HG02798 (cell line): ENCODE measurements around the gene TTLL11.

Source experiments
- ATAC-seq: cut with Tn5 transposase; IDR thresholded peaks from one replicate; pipeline ENCODE4 v1.9.1; 2021; ENCODE audit warnings: mild to moderate bottlenecking; ENCODE audit not compliant: unreplicated experiment, poor library complexity

TTLL11 gene

DNA sequence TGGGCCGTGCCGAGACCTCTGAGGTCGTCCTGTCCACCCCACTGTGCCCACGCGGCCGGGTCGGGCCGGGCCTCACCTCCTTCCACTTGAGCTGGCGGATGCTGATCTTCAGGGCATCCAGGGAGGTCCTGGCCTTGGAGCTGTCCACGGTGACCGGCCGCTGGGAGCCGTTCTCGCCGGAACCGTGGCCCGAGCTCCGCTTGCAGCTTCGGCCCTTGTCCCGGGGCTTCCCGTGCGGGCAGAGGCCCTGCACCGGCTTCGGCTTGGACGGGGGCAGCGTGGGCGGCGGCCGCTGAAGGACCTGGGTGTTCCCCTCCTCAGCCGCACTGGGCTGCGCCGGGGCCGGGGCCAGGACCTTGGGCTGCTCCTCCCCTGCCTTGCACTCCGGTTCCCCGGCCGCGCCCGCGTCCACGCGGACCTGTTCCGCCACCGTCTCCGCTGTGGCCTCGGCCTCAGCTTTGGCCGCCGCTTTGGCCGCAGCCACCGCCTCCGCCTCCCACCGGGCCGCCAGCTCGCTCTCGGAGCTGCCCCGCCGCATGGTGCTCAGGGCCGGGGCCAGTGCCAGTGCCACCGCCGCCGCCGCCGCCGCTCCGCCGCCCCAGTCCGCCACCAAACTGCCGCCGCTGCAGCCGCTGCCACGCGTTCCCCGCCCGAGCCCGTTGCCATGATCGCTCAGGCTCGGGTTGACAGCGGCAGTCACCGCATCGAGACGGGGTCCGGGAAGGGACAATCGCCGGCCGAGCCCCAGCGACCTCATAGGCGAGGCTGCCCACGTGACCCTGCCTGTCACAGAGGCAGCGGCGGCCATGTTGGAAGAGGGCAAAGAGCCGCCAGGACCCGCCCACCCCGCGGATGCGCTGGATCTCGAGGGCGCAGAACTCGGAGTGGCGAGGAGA lies at the start of gene TTLL11:
TSS of gene TTLL11 (minus strand) at position 698 of the 896 bp plus-strand sequence. CDS start at position 538, 160 bp downstream.
- peak; percentile 94 for ATAC-seq

DNA sequence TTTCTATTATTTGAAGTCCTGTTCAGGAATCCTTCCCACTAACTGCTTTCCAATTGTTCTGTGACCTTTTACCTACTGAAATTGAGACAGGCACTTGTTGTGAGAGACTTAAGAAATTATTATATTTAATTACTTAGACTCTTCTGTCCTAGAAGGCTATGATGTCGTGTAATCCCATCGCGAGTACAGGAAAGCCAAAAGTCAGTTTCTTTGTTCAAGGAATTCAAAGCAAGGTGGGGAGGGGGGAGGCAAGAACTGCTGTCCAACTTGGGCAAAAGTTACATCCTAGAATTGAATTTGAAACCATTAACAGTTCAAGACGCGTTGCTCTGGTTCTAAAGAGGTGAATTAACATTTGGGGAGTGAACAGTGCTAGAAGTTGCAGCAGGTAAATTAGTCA lies 48.6 kb upstream of the TTLL11 start:
- no peak for ATAC-seq

- no peak for ATAC-seq
Observed at GRCh38 chr9:122140368-122141193, 47.5 kb upstream of the TTLL11 start.

GRCh38 chr9:122138560-122139268 lies 45.6 kb upstream of the TTLL11 start:
- ATAC-seq, result no peak

DNA sequence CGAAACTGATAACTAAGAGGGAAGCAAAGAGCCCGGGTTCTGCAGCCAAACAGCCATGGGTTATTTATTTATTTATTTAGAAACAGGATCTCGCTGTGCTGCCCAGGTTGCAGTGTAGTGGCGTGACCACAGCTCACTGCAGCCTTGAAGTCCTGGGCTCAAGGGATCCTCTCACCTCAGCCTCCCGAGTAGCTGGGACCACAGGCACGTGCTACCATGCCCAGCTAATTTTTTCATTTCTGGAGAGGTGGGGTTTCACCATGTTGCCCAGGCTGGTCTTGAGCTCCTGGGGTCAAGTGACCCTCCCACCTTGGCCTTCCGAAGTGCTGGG lies 42.4 kb upstream of the TTLL11 start:
- no peak for ATAC-seq

GRCh38 chr9:122134822-122135528 lies 41.9 kb upstream of the TTLL11 start:
- no peak for ATAC-seq

DNA sequence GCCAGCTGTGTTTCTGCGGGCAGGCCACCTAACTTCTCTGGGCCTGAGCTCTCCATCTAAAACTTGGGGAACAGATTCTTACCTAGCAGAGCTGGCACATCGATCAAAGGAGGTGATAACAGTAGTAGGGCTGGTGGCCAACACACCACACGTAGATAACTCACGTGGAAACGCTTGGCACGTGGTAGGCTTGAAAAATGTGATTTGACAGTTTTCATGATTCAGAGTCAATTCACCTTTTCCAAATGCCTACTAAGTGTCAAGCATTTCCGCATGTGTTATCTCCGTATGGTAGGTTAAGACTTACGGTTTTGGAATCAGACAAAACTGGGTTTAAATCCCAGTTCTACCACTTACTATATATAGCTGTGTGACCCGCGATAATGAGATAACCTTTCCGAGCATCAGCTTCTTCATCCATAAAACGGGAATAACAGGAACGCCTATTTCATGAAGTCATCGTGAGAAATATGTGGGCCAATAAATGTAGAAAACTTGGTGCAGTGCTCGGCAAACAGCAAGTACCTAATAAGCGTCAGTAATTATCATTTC lies 41.0 kb upstream of the TTLL11 start:
- ATAC-seq, result no peak

- no peak for ATAC-seq
Observed at GRCh38 chr9:122133263-122133983, 40.3 kb upstream of the TTLL11 start.

DNA sequence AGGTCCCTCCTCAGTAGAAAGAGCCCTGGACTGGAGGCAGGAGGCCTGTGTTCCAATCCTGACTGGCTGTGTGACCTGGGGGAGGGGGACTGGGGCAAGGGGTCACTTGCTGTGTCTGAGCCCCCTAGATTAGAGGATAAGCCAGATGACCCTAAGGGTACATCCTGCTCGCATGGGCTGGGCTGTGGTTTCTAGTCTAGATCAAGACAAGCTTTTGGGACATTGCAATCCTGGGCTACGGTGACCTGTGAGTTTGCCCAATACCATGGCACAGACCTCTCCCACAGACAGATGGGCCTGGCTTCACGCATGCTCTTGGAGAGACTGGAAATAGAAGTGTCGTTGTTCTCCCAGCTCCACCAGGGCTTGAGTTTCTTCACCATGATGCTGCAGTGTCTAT lies 39.4 kb upstream of the TTLL11 start:
- ATAC-seq, result no peak

- ATAC-seq, result no peak
Observed at GRCh38 chr9:122131401-122132001, 38.4 kb upstream of the TTLL11 start.

DNA sequence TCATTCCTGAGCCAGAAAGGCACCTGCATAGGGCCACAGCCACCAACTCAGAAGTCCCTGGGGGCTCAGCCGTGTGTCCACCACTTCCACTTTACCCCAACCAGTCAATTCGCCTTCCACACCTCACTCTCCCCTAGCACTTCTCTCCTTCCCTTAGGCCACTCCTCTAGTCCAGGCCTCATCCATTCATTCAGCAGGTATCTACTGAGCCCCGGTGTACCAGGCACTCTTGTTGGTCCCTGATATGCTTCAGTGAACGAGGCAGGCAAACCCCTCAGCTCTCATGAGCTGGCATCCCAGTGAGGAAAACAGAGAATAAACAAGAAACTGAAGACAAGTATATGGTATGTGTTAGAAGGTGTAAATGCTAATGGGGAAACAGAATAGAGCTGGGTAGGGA lies 37.7 kb upstream of the TTLL11 start:
- no peak for ATAC-seq

DNA sequence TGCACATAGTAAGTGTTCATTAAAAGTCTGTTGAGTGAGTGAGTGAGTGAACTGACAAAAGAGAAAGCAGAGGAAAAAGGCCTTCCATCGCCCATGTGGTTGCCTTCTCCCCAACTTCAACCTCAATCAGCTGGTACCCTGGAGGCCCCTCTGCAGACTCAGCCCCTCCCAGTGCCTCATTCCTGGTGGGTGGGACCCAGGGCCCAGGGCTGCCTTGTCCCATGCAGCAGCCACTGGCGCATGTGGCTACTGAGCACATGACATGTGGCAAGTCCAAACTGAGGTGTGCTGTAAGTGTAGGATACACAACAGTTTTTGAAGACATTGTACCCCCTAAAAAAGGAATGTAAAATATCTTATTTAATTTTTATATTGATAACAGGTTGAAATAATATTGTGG lies 36.9 kb upstream of the TTLL11 start:
- ATAC-seq, result no peak

DNA sequence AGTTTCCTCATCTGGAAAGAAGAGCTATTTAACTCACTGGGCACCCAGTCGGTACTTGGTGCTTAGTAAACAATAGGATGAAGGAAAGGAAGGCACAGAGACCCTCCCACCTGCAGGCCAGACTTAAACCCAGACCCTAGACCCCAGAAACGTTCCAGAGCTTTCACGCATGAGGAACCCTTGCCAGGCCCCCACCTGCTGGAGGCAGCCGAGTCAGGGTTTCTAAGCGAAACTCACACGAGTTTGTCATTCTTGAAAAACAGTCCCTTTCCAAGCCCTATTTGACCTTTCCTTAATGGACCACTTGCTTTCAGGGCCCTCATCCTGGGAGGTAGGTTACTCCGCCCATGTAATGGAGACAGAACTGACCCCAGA lies 35.8 kb upstream of the TTLL11 start:
- ATAC-seq, result no peak

GRCh38 chr9:122128007-122128968 lies 35.2 kb upstream of the TTLL11 start:
- ATAC-seq, result no peak

GRCh38 chr9:122127396-122127798 lies 34.3 kb upstream of the TTLL11 start:
- no peak for ATAC-seq

GRCh38 chr9:122126331-122127261 lies 33.5 kb upstream of the TTLL11 start:
- no peak for ATAC-seq
